ENCODE results near the gene TTYH1. TPM values are rescaled to one million over a fixed set of nuclear protein-coding genes. Genes with fewer than 3 reads are reported as not detected.
"Not testable (repeated sequence)": the region's sequence is repeated elsewhere in the genome, so short reads cannot be mapped to it uniquely, and the experiment has no call there.

The TTYH1 gene
- total RNA-seq: 2.7 TPM

- no peak for DNase-seq (ENCODE audit: low spot score)
Measured at GRCh38 chr19:54415208-54415900, at the start of gene TTYH1. TSS of gene TTYH1 (plus strand) at chr19:54415464. CDS start at chr19:54415553, 89 bp downstream.

DNA sequence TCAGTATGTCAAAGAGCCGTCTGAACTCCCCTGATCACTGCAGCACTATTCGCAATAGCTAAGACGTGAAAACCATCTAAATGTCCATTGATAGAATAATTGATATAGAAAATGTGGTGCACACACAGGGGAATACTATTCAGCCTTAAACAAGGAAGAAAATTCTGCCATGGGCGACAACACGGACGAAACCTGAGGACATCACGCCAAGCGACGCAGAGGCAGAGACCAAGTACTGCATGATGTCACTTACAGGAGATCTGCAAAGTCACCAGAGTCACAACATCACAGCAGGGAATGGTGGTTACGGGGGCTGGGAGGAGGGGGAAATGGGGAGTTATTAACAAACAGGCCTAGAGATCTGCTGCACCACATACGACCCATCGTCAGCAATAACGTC, 49.5 kb upstream of the TTYH1 start:
- not testable (repeated sequence) for DNase-seq (ENCODE audit: low spot score)

GRCh38 chr19:54366811-54367210, 48.5 kb upstream of the TTYH1 start:
- DNase-seq (ENCODE audit: low spot score): no peak

DNA sequence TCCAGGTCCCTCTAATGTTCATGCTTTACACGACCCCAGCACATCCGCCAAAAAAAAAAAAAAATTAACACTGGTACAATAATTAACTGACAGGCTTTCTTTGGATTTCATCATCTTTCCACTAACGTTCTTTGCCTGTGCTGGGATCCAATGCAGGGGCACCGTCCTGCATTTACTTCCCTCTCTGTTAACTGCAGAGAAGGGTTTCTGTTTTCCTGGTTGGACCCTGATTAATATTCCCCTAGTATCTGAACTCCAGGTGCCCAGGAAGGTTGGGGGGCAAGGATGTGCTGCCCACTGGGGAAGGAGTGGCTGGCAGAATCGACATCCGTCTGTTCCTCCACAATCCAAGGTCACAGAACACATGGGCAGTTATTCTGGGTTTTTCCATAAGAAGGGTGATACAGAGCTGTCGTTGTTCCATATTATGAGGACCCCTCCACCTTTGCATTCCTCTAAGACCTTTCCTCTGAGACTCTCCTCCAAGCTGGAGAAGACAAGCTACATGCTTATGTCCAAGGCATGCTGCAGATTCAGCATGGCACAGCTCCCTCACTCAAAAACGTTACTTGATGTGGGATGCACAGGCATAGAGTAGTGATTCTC, 46.1 kb upstream of the TTYH1 start:
- no peak for DNase-seq (ENCODE audit: low spot score)

DNA sequence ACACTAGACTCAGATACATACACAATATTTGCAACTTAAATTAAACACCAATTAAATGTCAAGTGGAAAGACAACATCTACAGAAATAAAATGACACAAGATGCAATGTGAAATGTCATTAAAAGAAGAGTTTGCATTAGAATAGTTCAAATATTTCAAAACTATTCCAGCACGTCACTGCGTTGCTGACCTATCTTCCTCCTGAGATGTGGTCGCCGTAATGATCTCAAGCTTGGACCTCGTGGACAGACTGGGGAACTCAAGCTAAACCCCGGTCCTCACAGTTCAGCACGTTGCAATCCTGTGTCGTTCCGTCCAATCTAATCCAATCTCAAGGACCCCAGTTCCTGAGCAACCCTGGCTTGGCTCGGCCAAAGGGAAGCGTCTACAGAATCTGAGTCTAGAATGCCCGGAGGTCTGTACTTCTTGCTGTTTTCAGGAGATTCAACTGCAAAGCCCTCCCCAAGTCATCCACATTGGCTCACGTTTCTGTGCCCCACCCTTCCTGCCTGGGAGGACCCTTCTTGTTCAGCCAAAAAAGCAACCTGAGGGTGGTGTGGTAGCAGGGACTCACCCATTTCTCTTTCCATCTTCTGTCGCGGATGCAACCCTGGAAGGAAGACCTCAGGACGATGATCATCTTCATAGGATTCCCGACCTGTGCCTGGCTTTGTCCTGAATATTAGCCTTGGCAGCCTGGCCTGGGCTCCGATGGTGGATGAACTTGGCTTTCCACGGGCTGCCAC, 45.4 kb upstream of the TTYH1 start:
- not testable (repeated sequence) for DNase-seq (ENCODE audit: low spot score)

- not testable (repeated sequence) for DNase-seq (ENCODE audit: low spot score)
Measured at GRCh38 chr19:54370434-54370796, 44.8 kb upstream of the TTYH1 start.

DNA sequence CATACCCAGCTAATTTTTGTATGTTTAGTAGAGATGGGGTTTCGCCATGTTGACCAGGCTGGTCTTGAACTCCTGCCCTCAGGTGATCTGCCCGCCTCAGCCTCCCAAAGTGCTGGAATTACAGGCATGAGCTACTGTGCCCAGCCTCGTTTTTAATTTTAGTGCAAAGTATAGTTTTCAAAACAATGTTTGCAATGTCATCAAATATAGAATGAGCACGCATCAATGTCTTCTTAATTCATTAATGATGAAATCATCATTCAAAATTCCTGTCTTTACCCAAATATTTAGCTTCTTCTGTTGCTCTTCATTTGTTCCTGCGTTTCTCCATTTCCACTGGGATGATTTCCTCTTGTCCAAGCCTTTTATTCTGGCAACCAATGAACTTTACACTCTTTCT, 43.8 kb upstream of the TTYH1 start:
- DNase-seq (ENCODE audit: low spot score): not testable (repeated sequence)

DNA sequence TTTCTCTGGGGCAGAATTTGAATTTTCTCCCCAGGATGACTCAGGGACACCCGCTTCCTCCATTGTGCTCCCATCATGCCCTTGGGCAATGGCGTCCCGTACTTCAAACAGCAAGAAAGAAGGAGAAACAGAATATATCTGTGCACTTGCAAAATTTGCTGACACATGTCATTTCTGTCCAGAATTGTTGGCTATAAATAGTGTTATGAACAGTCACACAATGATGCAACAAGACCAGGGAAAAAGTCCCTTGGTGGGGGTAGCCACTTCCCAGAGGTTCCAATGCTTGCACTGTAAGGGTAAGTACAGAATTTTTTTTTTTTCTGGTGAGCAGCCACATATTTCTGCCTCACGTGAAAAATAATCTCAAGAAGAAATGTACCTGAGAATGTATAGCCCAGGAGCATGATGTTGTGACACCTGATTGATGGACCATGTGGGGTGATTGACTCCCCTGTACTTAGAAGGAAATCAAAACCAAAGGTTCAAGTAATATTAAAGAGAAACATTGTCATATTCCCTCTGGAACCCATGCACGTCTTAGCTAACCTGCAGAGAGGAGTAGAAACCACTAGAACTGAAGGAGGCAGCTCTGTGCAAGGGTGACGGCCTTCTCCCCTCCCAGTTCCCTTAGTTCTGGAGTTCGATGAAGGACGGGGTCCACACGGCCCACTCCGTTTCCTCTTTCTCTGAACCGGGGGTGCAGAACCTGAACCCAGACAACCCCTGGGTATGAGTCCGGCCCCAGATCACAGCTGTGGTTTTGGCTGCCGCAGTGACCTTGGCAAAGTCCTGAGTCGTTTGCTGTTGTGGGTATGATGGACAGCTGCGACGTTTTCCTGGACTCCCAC, 41.3 kb upstream of the TTYH1 start:
- DNase-seq (ENCODE audit: low spot score): no peak

DNA sequence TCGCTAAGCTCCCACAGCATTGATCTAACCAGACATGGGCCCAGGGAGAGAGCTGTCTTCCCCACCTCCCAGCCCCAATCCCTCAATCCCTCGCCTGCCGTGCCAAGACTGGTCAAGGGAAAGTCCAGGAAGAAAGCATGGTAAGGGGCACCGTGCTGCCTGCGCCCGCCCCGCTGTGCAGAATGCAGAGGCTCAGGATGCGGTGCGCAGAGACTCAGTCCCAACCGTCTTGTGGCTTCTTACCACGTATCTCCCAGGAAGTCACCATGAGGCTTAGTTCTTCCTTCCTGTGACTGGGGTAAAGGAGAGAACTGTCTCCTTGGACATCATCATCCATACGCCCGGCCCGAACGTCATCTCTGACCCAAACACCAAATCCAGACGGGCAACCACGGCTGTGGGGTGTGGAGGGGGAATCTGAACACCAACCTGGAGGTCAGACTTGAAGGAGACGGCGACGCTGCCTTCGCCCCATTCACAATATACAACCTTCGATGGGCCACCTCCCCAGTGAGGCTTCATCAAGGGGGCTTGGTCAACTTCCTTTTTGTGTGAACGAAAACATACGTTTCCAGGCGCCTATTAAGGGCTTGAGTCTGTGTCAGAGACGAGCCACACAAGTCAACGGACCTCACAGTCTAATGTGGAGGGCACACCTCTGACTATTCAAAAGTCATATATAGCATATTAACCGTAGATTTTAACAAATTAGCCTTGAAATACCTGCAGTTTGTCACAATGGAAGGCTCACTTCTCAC, 39.9 kb upstream of the TTYH1 start:
- DNase-seq (ENCODE audit: low spot score): not testable (repeated sequence)

DNA sequence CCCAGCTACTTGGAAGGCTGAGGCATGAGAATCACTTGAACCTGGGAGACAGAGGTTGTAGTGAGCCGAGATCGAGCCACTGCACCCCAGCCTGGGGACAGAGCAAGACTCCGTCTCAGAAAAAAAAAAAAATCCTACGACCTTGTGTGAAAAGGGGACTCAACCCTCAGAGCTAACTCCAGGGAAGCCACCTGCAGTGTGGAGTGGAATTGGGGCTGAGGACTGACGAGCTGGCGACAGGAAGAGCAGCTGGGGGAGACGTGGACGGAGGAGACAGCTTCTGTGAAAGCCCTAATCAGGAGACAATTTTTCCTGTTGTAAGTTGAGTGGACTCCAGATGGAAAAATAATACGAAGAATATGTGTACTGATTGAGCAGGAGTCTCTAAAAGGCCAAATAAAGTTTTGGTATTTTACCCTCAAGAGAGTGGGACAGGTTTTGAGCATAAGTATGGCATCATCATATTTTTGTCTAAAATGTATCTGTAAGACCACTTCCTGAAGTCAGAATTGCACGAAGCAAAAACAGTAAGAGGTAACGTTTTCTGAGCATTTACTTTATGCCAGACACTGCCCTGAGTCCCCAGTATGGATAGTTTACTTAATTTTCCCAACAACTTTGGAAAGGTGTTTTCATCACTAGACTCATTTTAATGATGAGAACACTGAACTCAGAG, 38.5 kb upstream of the TTYH1 start:
- no peak for DNase-seq (ENCODE audit: low spot score)

DNA sequence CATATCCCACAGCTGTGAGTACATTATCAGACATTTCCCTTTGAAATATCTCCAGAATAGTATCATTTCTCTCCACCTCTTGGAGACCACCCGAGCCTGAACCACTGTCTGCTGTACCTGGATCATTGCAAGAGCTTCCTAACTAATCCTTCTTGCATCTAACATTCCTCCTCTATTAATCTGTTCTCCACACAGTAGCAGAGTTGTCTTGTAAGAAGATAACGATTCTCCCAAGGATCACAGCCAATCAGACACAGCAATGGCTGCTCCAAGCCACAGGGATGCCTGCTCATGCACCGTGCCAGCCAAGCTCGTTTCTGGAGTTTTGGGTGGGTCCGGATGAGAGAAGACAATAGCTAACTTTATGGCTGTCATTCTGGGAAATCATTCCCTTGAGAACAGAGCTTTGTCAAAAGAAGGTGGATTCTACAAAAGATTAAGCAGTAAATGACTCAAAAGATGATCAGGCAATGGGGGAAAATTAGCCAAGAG, 36.0 kb upstream of the TTYH1 start:
- DNase-seq (ENCODE audit: low spot score): no peak

GRCh38 chr19:54380897-54381296, 34.4 kb upstream of the TTYH1 start:
- DNase-seq (ENCODE audit: low spot score): no peak

DNA sequence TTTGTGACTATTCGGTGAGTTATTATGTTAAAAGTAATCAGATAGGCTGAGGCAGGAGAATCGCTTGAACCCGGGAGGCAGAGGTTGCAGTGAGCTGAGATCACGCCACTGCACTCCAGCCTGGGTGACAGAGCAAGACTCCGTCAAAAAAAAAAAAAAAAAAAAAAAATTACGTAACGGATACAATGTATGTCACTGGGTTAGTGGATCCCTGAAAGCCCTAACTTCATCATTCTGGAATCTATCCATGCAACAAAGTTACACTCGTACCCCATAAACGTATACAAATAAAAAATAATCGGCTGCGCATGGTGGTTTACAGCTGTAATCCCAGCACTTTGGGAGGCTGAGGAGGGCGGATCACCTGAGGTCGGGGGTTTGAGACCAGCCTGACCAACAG, 33.2 kb upstream of the TTYH1 start:
- DNase-seq (ENCODE audit: low spot score): not testable (repeated sequence)

GRCh38 chr19:54383330-54383729, 31.9 kb upstream of the TTYH1 start:
- DNase-seq (ENCODE audit: low spot score): no peak

GRCh38 chr19:54387991-54388801, 27.1 kb upstream of the TTYH1 start:
- no peak for DNase-seq (ENCODE audit: low spot score)

DNA sequence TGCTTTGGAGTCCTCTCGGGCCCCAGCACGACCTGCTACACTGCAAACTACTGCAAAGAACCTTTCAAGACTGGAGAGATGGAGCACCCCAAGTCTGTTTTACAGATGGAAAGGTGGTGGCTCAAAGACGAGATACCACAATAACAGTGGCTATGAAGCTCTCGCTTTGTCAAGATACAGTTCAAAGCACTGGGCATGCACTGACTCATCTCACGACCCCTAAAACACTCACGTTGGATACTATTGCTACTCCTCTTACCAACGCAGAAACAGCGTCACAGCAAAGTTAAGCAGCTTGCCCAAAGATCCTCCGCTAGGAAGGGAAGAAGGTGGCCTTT, 26.5 kb upstream of the TTYH1 start:
- no peak for DNase-seq (ENCODE audit: low spot score)

GRCh38 chr19:54389553-54389952, 25.7 kb upstream of the TTYH1 start:
- no peak for DNase-seq (ENCODE audit: low spot score)

GRCh38 chr19:54390942-54391577, 24.2 kb upstream of the TTYH1 start:
- DNase-seq (ENCODE audit: low spot score): peak; percentile 46

- DNase-seq (ENCODE audit: low spot score): no peak
Measured at GRCh38 chr19:54391589-54392061, 23.6 kb upstream of the TTYH1 start.

All from ureter (tissue), 1 donor.